Heart left ventricle (tissue), 16 donors: ENCODE results near the gene SHOX. TPM values are rescaled to one million over a fixed set of nuclear protein-coding genes. Genes with fewer than 3 reads are reported as not detected.

Source experiments
- ATAC-seq, 4 donors: fragments of 200-7000 bp; cut with Tn5 transposase; one replicate each; pipeline ENCODE4 v1.9.1; 2020 to 2022; ENCODE audit warnings: moderate library complexity in 4 of 4, mild to moderate bottlenecking in 3 of 4, moderate number of reproducible peaks in 1 of 4
- DNase-seq, 5 donors: peaks; one replicate each; pipeline ENCODE4 v3.0.0-alpha.2; 2020
- H3K27ac ChIP-seq, 12 donors: fragments of 200-600 bp; sonication (generic) in 4 of 12; one replicate each; pipeline versions ENCODE4 v1.5.0 to v1.8.0; 2016 to 2022; ENCODE audit warnings: mild to moderate bottlenecking in 2 of 12
- H3K27me3 ChIP-seq, 9 donors: fragments of 200-600 bp; sonication (generic) in 2 of 9; one replicate each; pipeline versions ENCODE4 v1.5.1 to v1.8.0; 2016 to 2022; ENCODE audit warnings: mild to moderate bottlenecking in 3 of 9
- H3K36me3 ChIP-seq, 9 donors: fragments of 200-600 bp; sonication (generic) in 2 of 9; one replicate each; pipeline versions ENCODE4 v1.5.0 to v1.8.0; 2018 to 2022; ENCODE audit warnings: mild to moderate bottlenecking in 2 of 9
- H3K4me1 ChIP-seq, 12 donors: fragments of 200-600 bp; sonication (generic) in 4 of 12; one replicate each; pipeline versions ENCODE4 v1.5.0 to v1.8.0; 2016 to 2022; ENCODE audit warnings: mild to moderate bottlenecking in 3 of 12
- H3K4me3 ChIP-seq, 12 donors: fragments of 200-600 bp; sonication (generic) in 4 of 12; one replicate each; pipeline versions ENCODE4 v1.5.0 to v1.8.0; 2017 to 2022; ENCODE audit warnings: mild to moderate bottlenecking in 9 of 12, moderate library complexity in 4 of 12
- H3K9me3 ChIP-seq, 12 donors: fragments of 200-600 bp; sonication (generic) in 4 of 12; one replicate each; pipeline versions ENCODE4 v1.5.0 to v1.8.0; 2016 to 2022; ENCODE audit warnings: mild to moderate bottlenecking in 1 of 12
- CTCF ChIP-seq, 12 donors: fragments of 200-600 bp; sonication (generic) in 4 of 12; IDR thresholded peaks; one replicate each; pipeline versions ENCODE4 v1.5.0 to v1.8.0; 2018 to 2022; ENCODE audit warnings: antibody characterized with exemption in 12 of 12, mild to moderate bottlenecking in 5 of 12
- POLR2A ChIP-seq, 2 donors: fragments of 450-650 bp; IDR thresholded peaks; one replicate each; pipeline ENCODE4 v1.6.1; 2017; ENCODE audit warnings: antibody characterized with exemption in 2 of 2, mild to moderate bottlenecking in 2 of 2, moderate library complexity in 2 of 2
- WGBS, 4 donors: extraction: QIAGEN DNeasy Blood & Tissue Kit in 2 of 4; methylation state at CpG; one replicate each; pipeline versions ENCODE4 v1.1.5 to v1.1.7; 2013 to 2018; 5-methylcytosine and 5-hydroxymethylcytosine counted together
- intact Hi-C, 10 donors: fragments of 100-400 bp; cut with DNase I; formaldehyde crosslinking; loops; one replicate each; pipeline versions ENCODE4 v1.11.1 to v1.14.2; 2022
- polyA plus RNA-seq, 2 donors: library from polyadenylated mRNA; stranded (reverse); fragments of 200-250 nt; gene quantifications; one replicate each; pipeline ENCODE4 v1.2.3, GENCODE V29; 2013
- total RNA-seq, 9 donors: library from RNA; depleted of rRNA in 2 of 9; stranded (reverse); fragments of >200 nt in 2 of 9; fragmentation: NEBNext Ultra II Directional in 3 of 9; extraction: Animal tissue kit (Norgen Biotek cat#: 25700) in 3 of 9; gene quantifications; one replicate each; pipeline versions ENCODE4 v1.1.0 to v1.2.4, GENCODE V29; 2016 to 2023
- donor health status: ischemic (EF 13 %, LVEDD 7.1; RV severe dilation, severe dysfunction).
- donor health status: healthy with polysubstance abuse.
- donor health status: DM: no; HTN: yes; CAD: no.
- donor health status: DM: no; HTN: no; CAD: no.
- donor health status: ischemic (EF 25% LVEDD 6.9; RV normal size, moderate dysfunction).
- donor health status: ischemic (EF 25% LVEDD 5.7; RV mildly dilated, moderate dysfunction).
- donor health status: healthy.
- donor health status: DM: yes; HTN: yes; CAD: no.
- donor health status: ischemic (EF 35%, LVEDD 5.7; RV mildly dilated, moderate dysfunction).
- donor health status: nonischemic (EF 11% LVEDD 7.7; RV severe dilation, severe dysfunction).
- donor health status: DM: yes; HTN: yes; CAD: no.
- donor health status: PGD.
- donor health status: ischemic (EF 29% LVEDD 5.4; RV normal size, mild dysfunction).
- donor health status: nonischemic (EF 23%, LVEDD 6.1; RV moderate dilation, normal function).

The SHOX gene
- total and polyA plus RNA-seq, 11 donors = not detected

GRCh38 chrX:675279-675954 is 44.8 kb downstream of the SHOX start:
- WGBS, 4 donors = 37 to 44% (median 38%) methylated on average over 7 of the region's 7 CpGs
- DNase-seq (no peak), ATAC-seq (no peak)
- Histone ChIP-seq H3K27me3 (peaks cover 0 to 13% (median 0%) of the 10 kb centered on the region in 9 donors), H3K4me1 (no peaks in the 10 kb centered on the region), H3K4me3 (no peak overlapping the region), H3K36me3 (no peaks in the 10 kb centered on the region), H3K9me3 (peaks cover 0 to 4% (median 0%) of the 10 kb centered on the region in 12 donors), H3K27ac (no peak overlapping the region)
- intact Hi-C loops = no loop called here
- TF ChIP-seq CTCF (IDR thresholded peaks at IDR 0.05) = no peak
- no peak for TF ChIP-seq POLR2A (IDR thresholded peaks at IDR 0.05)

GRCh38 chrX:675955-676295 is 45.3 kb downstream of the SHOX start:
- intact Hi-C loops = no loop called here
- DNase-seq (no peak), ATAC-seq (no peak)
- WGBS, 4 donors = 45 to 55% (median 49%) methylated on average over 14 to 15 of the region's 15 CpGs
- no peak overlapping the region for H3K4me3 ChIP-seq
- no peaks in the 10 kb centered on the region for H3K4me1 ChIP-seq
- no peaks in the 10 kb centered on the region for H3K36me3 ChIP-seq
- no peak overlapping the region for H3K27ac ChIP-seq
- H3K9me3 ChIP-seq = peaks cover 0 to 4% (median 0%) of the 10 kb centered on the region in 12 donors
- TF ChIP-seq CTCF (IDR thresholded peaks at IDR 0.05) = no peak
- no peak for TF ChIP-seq POLR2A (IDR thresholded peaks at IDR 0.05)
- H3K27me3 ChIP-seq = peaks cover 0 to 13% (median 0%) of the 10 kb centered on the region in 9 donors

GRCh38 chrX:677376-677775 is 46.8 kb downstream of the SHOX start:
- ATAC-seq (no peak), DNase-seq (no peak)
- Histone ChIP-seq H3K27me3 (peaks cover 0 to 13% (median 0%) of the 10 kb centered on the region in 9 donors), H3K27ac (no peak overlapping the region), H3K9me3 (peaks cover 0 to 4% (median 0%) of the 10 kb centered on the region in 12 donors), H3K4me3 (no peak overlapping the region), H3K36me3 (no peaks in the 10 kb centered on the region), H3K4me1 (no peaks in the 10 kb centered on the region)
- WGBS, 4 donors = 83 to 90% (median 85%) methylated on average over 11 to 13 of the region's 13 CpGs
- TF ChIP-seq CTCF (IDR thresholded peaks at IDR 0.05) (no peak), POLR2A (IDR thresholded peaks at IDR 0.05) (no peak)
- intact Hi-C loops = no loop called here

GRCh38 chrX:679291-679979 is 48.8 kb downstream of the SHOX start:
- intact Hi-C loops = no loop called here
- TF ChIP-seq CTCF (IDR thresholded peaks at IDR 0.05) (no peak), POLR2A (IDR thresholded peaks at IDR 0.05) (no peak)
- DNase-seq (no peak), ATAC-seq (no peak)
- Histone ChIP-seq H3K9me3 (peaks cover 0 to under 1% (median 0%) of the 10 kb centered on the region in 12 donors), H3K4me1 (no peaks in the 10 kb centered on the region), H3K36me3 (no peaks in the 10 kb centered on the region), H3K27ac (no peak overlapping the region), H3K4me3 (no peak overlapping the region), H3K27me3 (peaks cover 0 to 10% (median 0%) of the 10 kb centered on the region in 9 donors)
- 85 to 88% (median 87%) methylated on average over 36 to 39 of the region's 39 CpGs for WGBS, 4 donors
